CD4-positive, alpha-beta T cell treated with Interleukin-17A for 4 hours (primary cell): ENCODE data around the gene IQCN.

Source experiments
- DNase-seq: peaks from one replicate; pipeline ENCODE4 v3.0.0-alpha.2; 2020; ENCODE audit warnings: mixed read lengths

Gene IQCN

GRCh38 chr19:18306209-18306887, 32.1 kb upstream of the IQCN start:
- DNase-seq = peak; percentile 35

GRCh38 chr19:18304458-18305310, 30.4 kb upstream of the IQCN start:
- DNase-seq = peak; percentile 90

DNA sequence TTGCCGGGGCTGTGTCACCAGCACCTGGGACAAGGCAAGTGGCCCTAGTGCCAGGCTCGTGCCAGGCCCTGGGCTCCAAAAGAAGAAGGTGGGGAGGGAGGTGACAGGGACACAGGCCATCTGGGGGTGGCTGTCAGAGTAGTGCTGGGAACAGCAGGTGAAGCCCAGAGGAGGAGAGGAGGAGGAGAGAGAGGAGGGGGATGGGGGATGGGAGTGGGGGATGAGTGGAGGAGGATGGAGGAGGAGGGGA, 29.9 kb upstream of the IQCN start:
- DNase-seq = peak; percentile 45

DNA sequence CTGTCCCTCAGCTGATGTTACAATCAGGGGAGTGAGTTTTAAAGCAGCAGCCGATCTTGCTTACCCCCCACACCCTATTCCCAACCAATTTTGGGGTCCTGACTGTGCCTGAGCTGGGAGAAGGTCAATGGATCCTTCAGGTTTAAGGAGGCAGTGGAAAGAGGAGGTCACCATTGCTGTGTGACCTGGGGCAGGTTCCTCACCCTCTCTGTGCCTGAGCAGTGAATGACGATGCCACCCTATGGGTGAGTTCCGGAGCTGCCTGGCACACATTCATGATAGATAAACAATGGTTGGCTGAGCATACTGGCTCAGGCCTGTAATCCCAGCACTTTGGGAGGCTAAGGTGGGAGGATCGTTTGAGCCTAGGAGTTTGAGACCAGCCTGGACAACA, 27.5 kb upstream of the IQCN start:
- no peak for DNase-seq

DNA sequence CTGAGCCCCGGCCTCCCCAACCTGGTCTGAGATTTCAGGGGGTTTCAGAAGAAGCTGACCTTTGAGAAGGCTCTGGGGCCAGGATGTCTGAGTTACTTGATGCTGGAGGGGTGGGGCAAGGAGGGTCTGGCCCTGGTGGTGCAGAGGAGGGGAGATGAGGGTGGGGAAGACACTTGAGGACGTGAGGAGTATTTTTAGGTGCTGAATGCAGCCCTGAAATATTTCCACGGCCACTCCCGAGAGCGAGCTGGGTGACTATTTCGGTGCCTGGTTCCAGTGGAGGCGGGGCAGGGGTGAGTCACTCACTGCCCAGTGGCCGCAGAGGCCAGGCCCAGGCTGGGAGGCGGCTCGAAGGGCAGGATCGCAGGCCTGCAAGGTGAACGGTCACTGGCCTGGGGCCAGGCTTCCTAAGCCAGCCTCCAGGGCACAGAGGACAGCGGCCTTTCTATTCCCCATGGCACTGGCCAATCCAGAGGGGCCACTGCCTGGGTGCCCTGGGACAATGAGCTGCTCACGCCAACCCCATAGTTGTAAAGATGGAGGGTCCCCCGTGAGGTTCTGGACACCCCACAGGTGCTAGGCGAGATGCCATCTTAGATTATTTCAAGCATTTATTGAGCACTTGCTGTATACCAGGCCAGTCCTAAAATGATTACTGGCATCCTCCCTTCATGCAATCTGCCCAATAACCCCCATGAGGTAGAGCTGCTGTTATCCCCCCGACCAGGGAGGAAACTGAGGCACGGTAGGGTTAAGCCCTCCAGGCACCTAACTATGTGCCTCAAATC, 26.9 kb upstream of the IQCN start:
- DNase-seq = no peak

GRCh38 chr19:18299654-18300053, 25.4 kb upstream of the IQCN start:
- no peak for DNase-seq

DNA sequence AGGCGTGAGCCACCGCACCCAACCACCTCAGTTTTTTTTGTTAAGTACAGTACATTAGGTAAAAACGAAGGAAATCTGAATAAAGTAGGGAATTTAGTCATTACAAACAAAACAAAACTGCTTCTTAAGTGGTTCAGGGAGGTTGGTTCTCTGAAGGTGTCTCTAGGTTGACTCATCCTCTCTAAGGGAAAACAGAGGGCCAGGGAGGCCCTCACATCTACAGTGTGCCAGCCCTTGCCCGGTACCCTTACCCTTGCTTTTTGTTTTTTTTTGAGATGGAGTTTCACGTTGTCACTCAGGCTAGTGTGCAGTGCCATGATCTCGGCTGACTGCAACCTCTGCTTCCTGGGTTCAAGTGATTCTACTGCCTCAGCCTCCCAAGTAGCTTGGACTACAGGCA, 24.3 kb upstream of the IQCN start:
- DNase-seq = no peak

GRCh38 chr19:18297308-18297707, 23.1 kb upstream of the IQCN start:
- DNase-seq = no peak

DNA sequence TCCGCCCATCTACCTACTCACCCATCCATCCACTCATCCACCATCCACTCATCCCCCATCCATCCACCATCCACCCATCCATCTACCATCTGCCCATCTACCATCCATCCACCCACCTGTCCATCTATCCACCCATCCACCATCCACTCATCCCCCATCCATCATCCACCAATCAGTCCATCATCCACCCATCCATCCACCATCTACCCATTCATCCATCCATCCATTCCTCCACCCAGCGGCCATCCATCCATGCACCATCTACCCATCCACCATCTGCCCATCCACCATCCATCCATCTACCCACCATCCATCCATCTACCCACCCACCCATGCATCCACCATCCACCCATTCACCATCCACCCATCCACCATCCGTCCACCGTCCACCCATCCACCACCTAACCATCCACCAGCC, 20.8 kb upstream of the IQCN start:
- no peak for DNase-seq

DNA sequence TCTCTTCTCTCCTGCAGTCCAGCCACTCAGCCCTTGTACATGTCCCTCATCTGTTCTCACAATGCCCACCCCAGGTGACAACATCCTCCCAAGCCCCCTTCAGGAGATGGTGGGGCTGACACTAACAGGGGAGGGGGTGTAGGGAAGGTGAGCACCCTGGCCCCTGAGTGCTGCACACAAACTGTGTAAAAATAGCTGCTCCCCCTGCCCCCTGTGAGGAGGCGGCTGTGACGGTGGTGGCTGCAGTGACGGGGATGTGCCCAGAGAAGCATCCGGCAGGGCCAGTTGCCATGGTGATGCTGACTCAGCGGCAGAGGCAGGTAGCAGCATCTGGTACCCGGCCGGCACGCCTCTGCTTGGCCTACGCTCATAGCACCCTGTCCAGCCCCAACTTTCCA, 20.2 kb upstream of the IQCN start:
- DNase-seq = peak; percentile 97

- no peak for DNase-seq
Observed at GRCh38 chr19:18293642-18294466, 19.6 kb upstream of the IQCN start.

DNA sequence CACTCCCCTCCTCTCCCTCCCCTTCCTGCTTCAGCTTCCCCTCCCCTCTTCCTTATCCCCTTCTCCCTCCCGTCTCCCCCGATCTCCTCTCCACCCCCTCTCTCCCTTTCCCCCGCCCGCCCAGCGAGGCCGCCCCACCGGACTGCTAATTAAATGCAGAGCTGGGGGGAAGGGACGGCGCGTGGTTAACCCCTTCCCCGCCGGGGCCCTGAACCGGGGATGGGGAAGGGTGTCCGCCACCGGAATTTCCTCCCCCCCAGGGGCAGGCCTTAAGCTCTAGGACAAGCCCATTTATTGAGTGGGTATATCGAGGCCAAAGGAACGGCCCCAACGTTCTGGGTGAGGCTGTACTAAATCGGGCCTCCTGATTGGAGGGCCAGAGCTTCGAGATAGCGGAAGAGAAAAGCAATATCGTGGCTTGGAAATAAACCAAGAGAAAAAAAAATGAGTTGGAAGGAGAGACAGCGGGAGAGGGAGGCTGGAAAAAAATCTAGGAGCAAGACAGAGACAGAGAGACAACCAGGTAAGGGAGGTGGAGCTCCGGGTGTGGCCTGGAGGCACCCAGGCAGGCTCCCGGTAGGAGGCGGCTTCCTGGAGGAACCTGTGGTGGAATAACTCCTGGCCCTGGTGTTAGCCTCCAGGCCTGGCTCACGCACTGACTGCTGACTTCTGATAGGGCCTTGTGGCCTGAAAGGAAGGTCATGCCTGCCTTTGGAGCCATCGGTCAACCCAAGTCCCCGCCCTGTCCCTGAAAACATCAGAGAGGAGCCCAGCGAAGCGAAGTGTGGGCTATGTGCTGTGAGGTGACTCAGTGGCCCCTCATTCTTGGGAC, 18.8 kb upstream of the IQCN start:
- peak; percentile 42 for DNase-seq

GRCh38 chr19:18292462-18292809, 18.2 kb upstream of the IQCN start:
- DNase-seq = peak; percentile 28

- DNase-seq = peak; percentile 82
Observed at GRCh38 chr19:18291590-18292461, 17.6 kb upstream of the IQCN start.

DNA sequence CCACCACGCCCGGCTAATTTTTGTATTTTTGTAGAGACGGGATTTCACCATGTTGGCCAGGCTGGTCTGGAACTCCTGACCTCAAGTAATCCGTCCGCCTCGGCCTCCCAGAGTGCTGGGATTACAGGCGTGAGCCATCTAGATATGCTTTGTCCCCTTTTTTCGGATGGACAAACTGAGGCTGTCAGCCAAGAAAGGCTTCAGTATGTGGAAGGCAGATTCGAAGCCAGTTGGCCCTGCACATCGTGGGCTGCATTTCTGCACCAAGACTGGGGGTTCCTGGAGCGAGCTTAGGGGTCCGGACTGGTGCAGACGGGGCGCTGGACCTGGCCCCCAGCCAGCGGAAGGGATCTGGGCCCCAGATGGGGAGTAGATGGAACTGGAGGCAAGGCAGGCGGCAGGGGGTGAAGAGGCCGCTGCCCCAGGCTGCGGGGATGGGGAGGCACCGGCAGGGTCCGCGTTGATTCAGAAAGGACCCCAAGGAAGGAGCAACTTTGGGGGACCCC, 16.8 kb upstream of the IQCN start:
- DNase-seq = peak; percentile 24

DNA sequence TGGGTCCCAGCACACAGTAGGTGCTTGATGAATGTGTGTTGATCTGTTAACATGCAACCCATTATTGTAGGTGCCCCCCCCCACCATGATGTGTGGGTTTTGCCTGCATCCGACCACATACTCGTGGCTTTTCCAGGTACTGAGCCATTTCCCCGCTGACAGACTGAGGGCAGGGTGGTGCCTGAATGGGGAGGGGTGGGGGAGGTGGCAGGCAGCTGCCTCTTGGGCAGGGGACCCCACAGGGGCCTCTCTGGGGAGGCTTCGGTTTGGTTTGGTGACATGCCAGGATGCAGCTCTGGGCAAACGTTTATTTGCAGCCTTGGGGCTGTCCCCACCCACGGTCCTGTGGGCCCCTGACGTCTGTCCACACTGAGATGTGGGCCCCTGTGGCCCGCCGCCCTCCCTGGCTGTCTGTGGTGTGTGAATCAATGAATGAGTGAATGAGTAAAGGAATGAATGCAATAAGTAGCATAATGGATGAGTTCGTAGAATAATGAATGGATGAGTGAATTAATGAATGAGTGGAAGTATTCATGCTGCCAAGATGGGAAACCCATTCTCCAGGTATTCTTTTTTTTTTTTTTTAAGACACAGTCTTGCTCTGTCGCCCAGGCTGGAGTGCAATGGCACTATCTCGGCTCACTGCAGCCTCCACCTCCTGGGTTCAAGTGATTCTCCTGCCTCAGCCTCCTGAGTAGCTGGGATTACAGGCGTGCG, 16.2 kb upstream of the IQCN start:
- DNase-seq = peak; percentile 72

- no peak for DNase-seq
Observed at GRCh38 chr19:18289471-18290301, 15.4 kb upstream of the IQCN start.

GRCh38 chr19:18287836-18288772, 13.9 kb upstream of the IQCN start:
- no peak for DNase-seq
